Stimulated activated CD4-positive, alpha-beta T cell treated with anti-CD3 and anti-CD28 coated beads, TNF-alpha, amount 100 ng/mL, for 1 hour (primary cell): ENCODE measurements around the gene PRKCH.

Source experiments
- DNase-seq, 3 donors: peaks; one replicate each; pipeline ENCODE4 v3.0.0-alpha.2; 2020; ENCODE audit warnings: low read depth in 3 of 3, low spot score in 1 of 3

PRKCH gene

DNA sequence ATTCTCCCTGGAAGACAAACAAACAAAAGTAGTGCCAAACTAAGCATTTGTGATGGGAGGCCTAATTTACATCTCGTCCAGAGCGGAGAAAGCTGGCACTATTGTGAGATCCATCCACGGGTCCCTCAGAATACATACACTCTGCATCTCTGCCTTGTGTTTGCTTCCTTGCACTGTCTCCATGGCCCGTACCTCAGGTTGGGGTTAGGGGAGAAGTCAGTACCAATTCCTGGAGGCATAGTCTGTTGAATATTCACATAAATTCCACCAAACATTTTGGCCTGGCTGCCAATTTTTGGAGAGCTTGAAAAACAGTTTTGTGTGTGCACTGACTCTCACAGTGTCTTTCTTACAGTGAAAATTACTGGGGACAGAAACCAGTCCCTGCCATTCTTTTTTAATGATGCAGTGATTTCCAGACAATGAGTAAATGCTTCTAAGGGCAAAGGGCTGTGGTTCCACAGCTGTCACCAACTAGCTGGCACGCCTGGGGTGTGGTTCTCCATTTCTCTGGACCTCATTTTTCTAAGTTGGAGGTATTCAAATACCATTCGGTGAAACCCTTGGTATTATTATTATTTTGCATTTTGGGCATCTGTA, 254.3 kb downstream of the PRKCH start:
- DNase-seq, result no peak

GRCh38 chr14:61577506-61577931, 256.1 kb downstream of the PRKCH start:
- DNase-seq, result no peak

GRCh38 chr14:61578745-61579144, 257.4 kb downstream of the PRKCH start:
- no peak for DNase-seq

DNA sequence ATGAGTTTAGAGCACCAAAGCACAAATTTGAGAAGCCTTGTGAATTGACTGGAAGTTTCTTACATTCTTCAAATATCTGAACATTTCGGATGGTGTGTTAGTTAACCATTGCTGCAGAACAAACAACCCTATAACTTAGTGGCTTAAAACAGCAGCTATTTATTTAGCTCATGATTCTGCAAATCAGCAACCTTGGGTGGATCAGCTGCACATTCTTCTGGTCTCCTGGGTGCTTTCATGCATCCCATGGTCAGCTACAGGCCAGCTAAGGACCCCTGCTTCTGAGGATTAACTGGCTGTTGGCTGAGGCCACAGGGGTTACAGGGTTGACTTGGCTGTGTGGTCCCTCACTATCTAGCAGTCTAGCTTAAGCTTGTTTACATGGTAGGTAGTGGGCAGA, 260.0 kb downstream of the PRKCH start:
- no peak for DNase-seq

GRCh38 chr14:61581955-61582615, 260.7 kb downstream of the PRKCH start:
- no peak for DNase-seq

- no peak for DNase-seq
Observed at GRCh38 chr14:61582815-61583214, 261.4 kb downstream of the PRKCH start.

- no peak for DNase-seq
Observed at GRCh38 chr14:61584331-61584741, 263.0 kb downstream of the PRKCH start.

- DNase-seq, result no peak
Observed at GRCh38 chr14:61585598-61586543, 264.5 kb downstream of the PRKCH start.

DNA sequence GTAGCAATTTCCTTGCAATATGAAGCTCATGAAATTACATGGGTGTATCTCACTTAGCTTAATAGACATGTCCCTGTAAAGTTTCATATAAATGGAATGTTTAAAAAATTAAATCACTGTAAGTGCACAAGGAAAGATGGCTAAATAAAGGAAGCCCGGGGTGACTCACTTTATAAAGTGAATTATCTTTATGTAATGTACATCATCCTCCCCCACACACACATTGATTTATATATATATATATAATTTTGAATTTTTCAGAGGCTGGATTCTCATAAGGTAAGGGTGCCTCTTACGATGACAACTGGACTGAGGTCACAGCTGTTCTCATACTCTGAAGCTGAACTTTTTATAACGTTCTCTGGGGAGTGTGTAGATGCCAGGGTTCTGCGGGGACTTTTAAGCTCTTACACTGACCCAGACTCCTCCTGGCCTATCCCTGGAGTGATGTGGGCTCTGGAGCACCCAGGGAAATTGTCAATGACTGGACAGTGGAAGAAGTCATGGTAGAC, 265.2 kb downstream of the PRKCH start:
- no peak for DNase-seq

DNA sequence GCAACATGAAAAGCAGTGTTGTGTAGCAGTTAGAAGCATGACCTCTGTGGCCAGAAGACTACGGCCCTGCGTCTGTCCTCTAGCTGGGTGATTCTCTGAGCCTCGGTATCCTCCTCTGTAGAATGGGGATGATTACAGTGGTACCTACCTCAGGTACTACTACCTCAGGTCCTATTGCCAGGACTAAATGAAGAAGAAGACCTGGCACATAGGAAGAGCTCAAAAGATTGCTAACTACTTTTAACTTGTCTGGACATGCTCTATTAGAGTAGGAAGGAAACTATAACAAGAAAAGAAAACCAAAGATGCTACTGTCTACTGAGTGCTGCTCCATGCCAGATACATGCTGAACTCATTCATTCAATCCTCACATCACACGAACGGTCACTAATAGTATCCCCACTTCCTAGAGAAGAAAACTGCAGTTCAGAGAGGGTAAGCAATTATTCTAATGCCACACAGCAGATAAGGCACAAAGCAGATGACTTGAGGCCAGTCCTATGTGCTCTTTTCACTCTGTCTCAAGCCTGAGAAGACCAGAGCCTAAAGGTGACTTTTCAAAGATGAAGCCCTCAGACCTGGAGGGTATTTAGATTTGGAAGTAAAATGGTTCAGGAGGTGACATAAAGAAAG, 265.8 kb downstream of the PRKCH start:
- DNase-seq, result no peak

GRCh38 chr14:61588419-61588901, 267.1 kb downstream of the PRKCH start:
- no peak for DNase-seq

DNA sequence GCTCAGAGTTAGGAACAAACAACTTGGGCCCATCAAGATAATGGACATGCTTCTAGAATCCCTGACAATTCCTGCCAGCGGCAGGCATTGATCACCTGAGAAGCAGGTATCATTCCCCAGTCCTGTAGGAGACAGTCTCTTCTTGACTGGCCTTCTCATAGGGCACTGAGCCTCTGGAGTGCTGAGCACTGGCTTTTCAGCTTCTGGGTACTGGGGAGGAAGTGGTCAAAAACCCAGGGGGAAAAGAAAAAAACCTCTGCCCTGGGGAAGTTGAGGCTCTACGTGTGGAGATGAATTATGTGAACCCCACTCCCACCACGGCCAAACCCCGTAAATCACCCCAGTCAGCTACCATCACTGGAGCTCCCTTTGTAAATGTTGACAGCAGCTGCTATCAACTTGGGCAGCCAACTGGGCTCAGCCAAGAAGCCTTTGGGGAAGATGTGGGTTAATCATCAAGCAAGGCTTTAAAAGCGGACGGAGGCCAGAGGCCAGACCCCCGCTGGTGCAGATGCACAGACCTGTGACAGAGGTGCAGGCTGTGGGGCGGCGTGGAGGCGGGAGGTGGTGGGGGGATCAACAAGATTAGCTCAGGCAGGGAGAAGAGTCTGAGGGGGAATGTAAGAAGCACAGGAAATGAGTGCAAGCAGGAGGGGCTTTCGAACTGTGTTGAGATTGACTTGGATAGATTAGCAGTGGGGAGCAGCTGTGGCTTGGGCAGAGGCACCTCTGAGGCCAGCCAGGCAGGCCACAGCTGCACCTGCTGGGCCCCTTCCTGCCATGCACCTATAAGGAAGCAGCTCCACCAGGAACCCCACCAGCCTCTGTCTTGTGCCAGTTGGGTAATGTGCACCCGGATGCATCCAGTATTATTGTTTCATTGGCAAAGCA, 268.6 kb downstream of the PRKCH start:
- no peak for DNase-seq

- DNase-seq, result no peak
Observed at GRCh38 chr14:61591862-61592261, 270.5 kb downstream of the PRKCH start.

DNA sequence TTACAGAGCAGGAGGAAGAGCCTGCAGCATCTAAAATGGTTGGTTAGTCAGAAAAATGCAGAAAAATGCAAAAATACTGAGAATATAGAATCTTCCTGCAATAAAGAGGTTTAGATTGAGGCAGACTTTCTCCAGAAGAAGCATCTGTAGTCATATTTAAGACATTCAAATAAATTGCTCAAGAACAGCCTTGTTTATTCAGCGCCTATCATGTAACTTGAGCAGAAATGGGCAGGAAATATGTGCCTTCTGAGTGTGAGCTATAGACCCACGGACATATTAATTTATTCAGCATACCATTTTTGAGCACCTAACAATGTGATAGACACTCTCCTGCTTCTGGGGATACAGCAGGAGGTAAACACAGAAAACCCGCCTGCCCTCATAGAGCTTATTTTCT, 272.0 kb downstream of the PRKCH start:
- DNase-seq, result no peak

GRCh38 chr14:61596990-61597389, 275.6 kb downstream of the PRKCH start:
- no peak for DNase-seq

DNA sequence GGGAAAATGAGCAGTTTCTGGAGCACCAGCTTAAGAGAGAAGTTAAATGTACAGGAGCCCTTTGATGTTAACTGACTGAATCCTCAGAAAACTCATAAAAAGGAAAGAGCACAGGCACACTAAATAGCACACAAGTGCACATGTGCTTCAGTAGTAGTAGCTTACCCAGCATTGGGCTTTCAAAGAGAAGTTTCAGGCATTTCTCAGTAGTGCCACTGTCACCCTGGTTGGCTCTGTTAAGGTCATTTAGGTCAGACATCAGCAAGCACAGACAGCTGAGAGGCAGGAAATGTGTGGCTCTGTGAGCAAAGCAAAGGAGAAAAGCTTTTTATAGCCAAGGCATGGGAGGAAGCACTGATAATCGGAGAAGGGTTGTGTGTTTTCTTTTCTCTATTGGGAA, 277.6 kb downstream of the PRKCH start:
- DNase-seq, result no peak

GRCh38 chr14:61599942-61600341, 278.6 kb downstream of the PRKCH start:
- no peak for DNase-seq
